Anterior cingulate cortex (tissue), 58 donors: ENCODE data around the gene PDSS2.
A peak's percentile ranks its signal among the peaks of the same experiment; 100 is the strongest.
"Not testable (repeated sequence)": the region's sequence is repeated elsewhere in the genome, so short reads cannot be mapped to it uniquely, and the experiment has no call there.

Experiments
- DNase-seq, 58 donors: peaks; one replicate each; lab custom pipeline; 2025; lab: John Stamatoyannopoulos, UW

PDSS2 gene

GRCh38 chr6:107129370-107129925, 329.9 kb downstream of the PDSS2 start:
- DNase-seq: no peak

- no peak for DNase-seq
Observed at GRCh38 chr6:107128577-107128976, 330.8 kb downstream of the PDSS2 start.

- DNase-seq: no peak
Observed at GRCh38 chr6:107128175-107128574, 331.2 kb downstream of the PDSS2 start.

GRCh38 chr6:107125771-107126170, 333.6 kb downstream of the PDSS2 start:
- DNase-seq: no peak

GRCh38 chr6:107124934-107125348, 334.4 kb downstream of the PDSS2 start:
- no peak for DNase-seq

- DNase-seq: no peak
Observed at GRCh38 chr6:107123501-107123900, 335.9 kb downstream of the PDSS2 start.

GRCh38 chr6:107122748-107123147, 336.6 kb downstream of the PDSS2 start:
- no peak for DNase-seq

GRCh38 chr6:107121964-107122495, 337.3 kb downstream of the PDSS2 start:
- no peak for DNase-seq

- no peak for DNase-seq
Observed at GRCh38 chr6:107121266-107121665, 338.1 kb downstream of the PDSS2 start.

- no peak for DNase-seq
Observed at GRCh38 chr6:107120404-107120803, 339.0 kb downstream of the PDSS2 start.

- DNase-seq: no peak
Observed at GRCh38 chr6:107118976-107119375, 340.4 kb downstream of the PDSS2 start.

- not testable (repeated sequence) for DNase-seq
Observed at GRCh38 chr6:107118540-107118939, 340.8 kb downstream of the PDSS2 start.

- DNase-seq: no peak
Observed at GRCh38 chr6:107116931-107117330, 342.4 kb downstream of the PDSS2 start.

GRCh38 chr6:107116328-107116892, 343.0 kb downstream of the PDSS2 start:
- peak in 11 of 58 donors; percentile 4 to 46 (median 10) for DNase-seq

- DNase-seq: peak in 38 of 58 donors; percentile 8 to 51 (median 26)
Observed at GRCh38 chr6:107115695-107116327, 343.6 kb downstream of the PDSS2 start.

GRCh38 chr6:107114926-107115694, 344.3 kb downstream of the PDSS2 start, which contains the start of gene BEND3:
BEND3 (minus strand) TSS chr6:107115515; CDS start chr6:107099285, 16,230 bp downstream.
- peak in 34 of 58 donors; percentile 7 to 57 (median 37) for DNase-seq

- peak in 55 of 58 donors; percentile 14 to 84 (median 68) for DNase-seq
Observed at GRCh38 chr6:107114213-107114925, 345.0 kb downstream of the PDSS2 start.

GRCh38 chr6:107110200-107110599, 349.2 kb downstream of the PDSS2 start:
- DNase-seq: no peak

GRCh38 chr6:107108201-107108890, 351.0 kb downstream of the PDSS2 start:
- peak in 3 of 58 donors; percentile 6 to 28 (median 16) for DNase-seq

GRCh38 chr6:107107791-107108190, 351.6 kb downstream of the PDSS2 start:
- no peak for DNase-seq
